Measurements from ENCODE around the gene GYG2. TPM values are rescaled to one million over a fixed set of nuclear protein-coding genes. Genes with fewer than 3 reads are reported as not detected.

The GYG2 gene
- total RNA-seq, 6 donors from 2014 or later = 0.40 to 3.7 (median 0.98) TPM

DNA sequence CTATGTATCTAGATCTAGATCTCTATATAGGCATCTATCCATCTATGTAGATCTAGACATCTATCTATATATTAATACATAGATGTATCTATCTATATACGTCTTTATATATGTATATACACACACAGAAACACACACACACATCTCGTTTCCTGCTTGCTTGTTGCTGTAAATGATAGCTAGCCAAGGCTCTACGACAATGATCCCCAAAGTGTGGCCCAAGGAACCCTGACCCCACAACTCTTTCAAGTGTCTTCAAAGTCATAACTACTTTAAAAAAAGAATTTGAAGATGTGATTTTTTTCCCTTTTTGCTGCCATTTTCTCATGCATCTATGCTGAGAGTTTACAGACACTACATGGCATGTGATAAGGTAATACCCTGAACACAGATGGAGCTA lies 28.8 kb downstream of the GYG2 start:
- H3K9me3 ChIP-seq = no peaks in the 10 kb centered on the region
- no peak for TF ChIP-seq POLR2AphosphoS5 (IDR thresholded peaks at IDR 0.05)
- TF ChIP-seq, protein P1, sequence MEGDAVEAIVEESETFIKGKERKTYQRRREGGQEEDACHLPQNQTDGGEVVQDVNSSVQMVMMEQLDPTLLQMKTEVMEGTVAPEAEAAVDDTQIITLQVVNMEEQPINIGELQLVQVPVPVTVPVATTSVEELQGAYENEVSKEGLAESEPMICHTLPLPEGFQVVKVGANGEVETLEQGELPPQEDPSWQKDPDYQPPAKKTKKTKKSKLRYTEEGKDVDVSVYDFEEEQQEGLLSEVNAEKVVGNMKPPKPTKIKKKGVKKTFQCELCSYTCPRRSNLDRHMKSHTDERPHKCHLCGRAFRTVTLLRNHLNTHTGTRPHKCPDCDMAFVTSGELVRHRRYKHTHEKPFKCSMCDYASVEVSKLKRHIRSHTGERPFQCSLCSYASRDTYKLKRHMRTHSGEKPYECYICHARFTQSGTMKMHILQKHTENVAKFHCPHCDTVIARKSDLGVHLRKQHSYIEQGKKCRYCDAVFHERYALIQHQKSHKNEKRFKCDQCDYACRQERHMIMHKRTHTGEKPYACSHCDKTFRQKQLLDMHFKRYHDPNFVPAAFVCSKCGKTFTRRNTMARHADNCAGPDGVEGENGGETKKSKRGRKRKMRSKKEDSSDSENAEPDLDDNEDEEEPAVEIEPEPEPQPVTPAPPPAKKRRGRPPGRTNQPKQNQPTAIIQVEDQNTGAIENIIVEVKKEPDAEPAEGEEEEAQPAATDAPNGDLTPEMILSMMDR (IDR thresholded peaks at IDR 0.05) = no peak
- TF ChIP-seq EP300 (IDR thresholded peaks at IDR 0.05) = no peak
- no peak for TF ChIP-seq POLR2A (IDR thresholded peaks at IDR 0.05)
- H3K36me3 ChIP-seq = no peaks in the 10 kb centered on the region
- no peak for DNase-seq
- no peak overlapping the region for H3K27ac ChIP-seq
- H3K27me3 ChIP-seq = no peaks in the 10 kb centered on the region
- no peaks in the 10 kb centered on the region for H3K4me1 ChIP-seq
- 84 to 89% methylated on average over 3 of the region's 3 CpGs for WGBS, 2 donors
- no peak for ATAC-seq (ENCODE audit: low FRiP score in 2 of 2)
- no peak overlapping the region for H3K4me3 ChIP-seq

DNA sequence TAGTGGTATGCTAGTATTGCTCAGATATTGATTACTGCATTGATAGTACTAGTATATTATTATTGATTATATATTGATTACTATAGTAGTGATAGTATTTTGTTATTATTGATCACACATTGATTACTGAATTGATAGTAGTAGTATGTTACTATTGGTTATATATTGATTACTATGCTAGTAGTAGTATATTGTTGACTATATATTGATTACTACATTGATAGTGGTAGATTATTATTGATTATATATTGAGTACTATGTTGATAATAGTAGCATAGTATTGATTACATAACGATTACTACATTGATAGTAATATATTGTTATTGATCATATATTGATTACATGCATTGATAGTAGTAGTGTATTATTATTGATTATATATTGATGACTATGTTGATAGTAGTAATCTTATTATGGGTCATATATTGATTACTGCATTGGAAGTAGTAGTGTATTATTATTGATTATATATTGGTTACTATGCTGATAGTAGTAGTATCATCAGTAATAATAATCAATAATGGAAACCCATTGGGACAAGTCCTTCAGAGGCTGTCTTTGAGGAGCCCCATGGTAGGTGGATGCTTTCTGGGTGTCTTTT lies 30.6 kb downstream of the GYG2 start:
- Histone ChIP-seq H3K9me3 (no peaks in the 10 kb centered on the region), H3K4me1 (no peaks in the 10 kb centered on the region), H3K36me3 (no peaks in the 10 kb centered on the region), H3K27ac (no peak overlapping the region), H3K27me3 (no peaks in the 10 kb centered on the region), H3K4me3 (no peak overlapping the region)
- no peak for DNase-seq
- no peak for ATAC-seq (ENCODE audit: low FRiP score in 2 of 2)
- TF ChIP-seq POLR2A (IDR thresholded peaks at IDR 0.05) (no peak), EP300 (IDR thresholded peaks at IDR 0.05) (no peak), POLR2AphosphoS5 (IDR thresholded peaks at IDR 0.05) (no peak)
- TF ChIP-seq, protein P1 (IDR thresholded peaks at IDR 0.05) = no peak
- 92 to 96% methylated on average over 1 of the region's 1 CpG for WGBS, 2 donors

DNA sequence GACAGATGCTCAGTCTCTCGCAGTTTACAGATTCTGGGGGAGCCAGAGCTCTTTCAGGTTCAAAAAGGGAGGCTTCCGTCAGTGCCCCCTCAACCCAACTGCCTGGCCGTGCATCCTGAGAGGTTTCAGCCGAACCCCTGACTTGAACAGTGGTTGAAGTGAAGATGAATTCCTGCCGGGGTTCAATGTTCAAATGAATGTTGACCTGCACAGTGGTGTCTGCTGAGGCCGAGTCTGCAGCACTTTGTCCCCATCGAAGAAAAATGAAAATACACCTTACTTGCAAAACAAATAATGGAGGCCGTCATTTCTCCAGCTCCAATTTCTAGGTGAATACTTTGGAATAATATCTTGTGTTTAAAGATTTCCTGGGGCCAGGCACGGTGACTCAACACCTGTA lies 33.7 kb downstream of the GYG2 start:
- no peaks in the 10 kb centered on the region for H3K4me1 ChIP-seq
- no peak overlapping the region for H3K4me3 ChIP-seq
- H3K36me3 ChIP-seq = no peaks in the 10 kb centered on the region
- no peaks in the 10 kb centered on the region for H3K9me3 ChIP-seq
- 33 to 69% methylated on average over 3 to 9 of the region's 9 CpGs for WGBS, 2 donors
- no peak for ATAC-seq (ENCODE audit: low FRiP score in 2 of 2)
- TF ChIP-seq, protein P1 (IDR thresholded peaks at IDR 0.05) = no peak
- no peak for TF ChIP-seq POLR2AphosphoS5 (IDR thresholded peaks at IDR 0.05)
- no peak for TF ChIP-seq POLR2A (IDR thresholded peaks at IDR 0.05)
- TF ChIP-seq EP300 (IDR thresholded peaks at IDR 0.05) = no peak
- no peak for DNase-seq
- no peaks in the 10 kb centered on the region for H3K27me3 ChIP-seq
- H3K27ac ChIP-seq = no peak overlapping the region

DNA sequence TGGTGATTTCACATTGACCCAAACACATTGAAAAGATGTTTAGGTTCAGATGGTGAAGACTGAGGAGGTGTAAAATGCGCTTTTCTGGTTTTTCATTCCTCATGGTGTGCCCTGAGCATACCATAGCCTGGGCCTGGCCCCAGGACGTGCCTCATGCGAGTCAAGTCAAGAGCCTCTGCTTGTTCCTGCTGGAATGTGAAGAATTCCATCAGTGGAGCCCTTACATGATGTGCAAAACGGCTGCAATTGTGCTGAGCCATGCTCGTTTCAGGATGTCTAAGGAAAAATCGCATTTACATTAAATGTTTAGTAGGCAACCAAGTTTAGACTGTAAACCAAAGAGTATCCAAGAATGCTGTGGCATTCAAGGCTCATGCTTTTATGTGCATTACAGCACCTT lies 34.9 kb downstream of the GYG2 start:
- DNase-seq = no peak
- no peak overlapping the region for H3K27ac ChIP-seq
- ATAC-seq (ENCODE audit: low FRiP score in 2 of 2) = no peak
- H3K4me1 ChIP-seq = no peaks in the 10 kb centered on the region
- H3K9me3 ChIP-seq = no peaks in the 10 kb centered on the region
- no peak overlapping the region for H3K4me3 ChIP-seq
- TF ChIP-seq, protein P1 (IDR thresholded peaks at IDR 0.05) = no peak
- no peak for TF ChIP-seq POLR2A (IDR thresholded peaks at IDR 0.05)
- no peaks in the 10 kb centered on the region for H3K27me3 ChIP-seq
- no peaks in the 10 kb centered on the region for H3K36me3 ChIP-seq
- WGBS, 2 donors = 60 to 76% methylated on average over 6 of the region's 6 CpGs

DNA sequence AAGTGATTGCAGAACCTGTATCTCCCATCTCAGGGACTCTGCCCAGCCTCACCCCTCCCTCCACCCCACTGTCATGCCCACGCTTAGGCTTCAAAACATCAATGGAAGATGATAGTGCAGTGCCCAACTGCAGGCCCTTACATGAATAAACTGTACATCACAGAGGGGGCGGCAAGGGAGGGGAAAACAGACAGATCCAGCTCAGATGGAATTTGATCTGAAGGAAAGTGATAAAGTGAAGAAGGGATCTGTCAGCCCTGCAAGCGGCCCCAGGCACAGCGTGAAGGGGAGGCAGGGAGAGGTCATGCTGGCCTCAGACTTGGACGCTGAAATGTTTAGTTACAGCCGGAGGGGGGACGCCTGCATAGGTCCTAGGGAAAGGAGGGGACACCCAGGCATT lies 38.5 kb downstream of the GYG2 start:
- DNase-seq (no peak), ATAC-seq (ENCODE audit: low FRiP score in 2 of 2) (no peak)
- Histone ChIP-seq H3K9me3 (no peaks in the 10 kb centered on the region), H3K4me1 (no peaks in the 10 kb centered on the region), H3K27ac (no peak overlapping the region), H3K36me3 (no peaks in the 10 kb centered on the region), H3K27me3 (no peaks in the 10 kb centered on the region), H3K4me3 (no peak overlapping the region)
- no peak for TF ChIP-seq POLR2A (IDR thresholded peaks at IDR 0.05)
- TF ChIP-seq POLR2AphosphoS5 (IDR thresholded peaks at IDR 0.05) = no peak
- no peak for TF ChIP-seq EP300 (IDR thresholded peaks at IDR 0.05)
- TF ChIP-seq, protein P1 (IDR thresholded peaks at IDR 0.05) = no peak
- WGBS, 2 donors = 78 to 89% methylated on average over 7 of the region's 7 CpGs
